Smooth muscle cell (in vitro differentiated cells): Measurements from ENCODE around the gene ADAMTSL2. TPM values are rescaled to one million over a fixed set of nuclear protein-coding genes. Genes with fewer than 3 reads are reported as not detected.

Source experiments
- DNase-seq: peaks from one replicate; lab custom pipeline; 2025; ENCODE audit not compliant: unreplicated experiment; lab: John Stamatoyannopoulos, UW
- H2AFZ ChIP-seq: fragments of 200-600 bp; sonication (generic); 2 replicates; pipeline ENCODE4 v1.6.0; 2016; ENCODE audit warnings: antibody characterized with exemption, low read depth, mild to moderate bottlenecking
- H3F3A ChIP-seq: fragments of 200-600 bp; sonication (generic); 2 replicates; pipeline ENCODE4 v1.6.0; 2017; ENCODE audit warnings: antibody characterized with exemption, low read depth
- H3K27ac ChIP-seq: fragments of 200-600 bp; sonication (generic); 2 replicates; pipeline ENCODE4 v1.5.1; 2016; ENCODE audit warnings: low read depth, mild to moderate bottlenecking
- H3K27me3 ChIP-seq: fragments of 200-600 bp; sonication (generic); 2 replicates; pipeline ENCODE4 v1.6.1; 2016; ENCODE audit warnings: low read depth, mild to moderate bottlenecking
- H3K36me3 ChIP-seq: fragments of 200-600 bp; sonication (generic); 2 replicates; pipeline ENCODE4 v1.5.1; 2016; ENCODE audit warnings: low read depth
- H3K4me1 ChIP-seq: fragments of 200-600 bp; sonication (generic); 2 replicates; pipeline ENCODE4 v1.5.1; 2016; ENCODE audit warnings: low read depth
- H3K4me2 ChIP-seq: fragments of 200-600 bp; sonication (generic); 2 replicates; pipeline ENCODE4 v1.6.0; 2016; ENCODE audit warnings: mild to moderate bottlenecking
- H3K4me3 ChIP-seq: fragments of 200-600 bp; sonication (generic); 2 replicates; pipeline ENCODE4 v1.5.1; 2016; ENCODE audit warnings: mild to moderate bottlenecking
- H3K79me2 ChIP-seq: fragments of 200-600 bp; sonication (generic); 2 replicates; pipeline ENCODE4 v1.6.0; 2016; ENCODE audit warnings: low read depth, mild to moderate bottlenecking
- H3K9ac ChIP-seq: fragments of 200-600 bp; sonication (generic); 2 replicates; pipeline ENCODE4 v1.6.0; 2016; ENCODE audit warnings: low read depth
- H3K9me3 ChIP-seq: fragments of 200-600 bp; sonication (generic); replicated peaks from 2 replicates; pipeline ENCODE4 v1.5.1; 2016; ENCODE audit warnings: low read depth
- H4K20me1 ChIP-seq: fragments of 200-600 bp; sonication (generic); 2 replicates; pipeline ENCODE4 v1.6.0; 2016; ENCODE audit warnings: low read depth
- CTCF ChIP-seq: fragments of 200-600 bp; sonication (generic); IDR thresholded peaks from 2 replicates; pipeline ENCODE4 v1.5.1; 2017; ENCODE audit warnings: borderline replicate concordance, mild to moderate bottlenecking, antibody characterized with exemption; ENCODE audit not compliant: insufficient read depth, poor library complexity, severe bottlenecking
- WGBS: methylation state at CpG from one replicate; pipeline ENCODE4 v1.1.7; 2016; ENCODE audit warnings: low lambda C conversion rate; 5-methylcytosine and 5-hydroxymethylcytosine counted together
- polyA plus RNA-seq: library from polyadenylated mRNA; unstranded; fragments of >200 nt; fragmentation: Nextera tagmentation; extraction: Ambion mirVana; gene quantifications from 2 replicates; pipeline ENCODE4 v1.2.1, GENCODE V29; 2016
- total RNA-seq: library from RNA; depleted of rRNA; stranded (reverse); fragments of >200 nt; gene quantifications from 2 replicates; pipeline ENCODE4 v1.2.3, GENCODE V29; 2014

ADAMTSL2 gene
- total and polyA plus RNA-seq, 2 experiments from 2014 or later, result 8.1 to 10.5 TPM

DNA sequence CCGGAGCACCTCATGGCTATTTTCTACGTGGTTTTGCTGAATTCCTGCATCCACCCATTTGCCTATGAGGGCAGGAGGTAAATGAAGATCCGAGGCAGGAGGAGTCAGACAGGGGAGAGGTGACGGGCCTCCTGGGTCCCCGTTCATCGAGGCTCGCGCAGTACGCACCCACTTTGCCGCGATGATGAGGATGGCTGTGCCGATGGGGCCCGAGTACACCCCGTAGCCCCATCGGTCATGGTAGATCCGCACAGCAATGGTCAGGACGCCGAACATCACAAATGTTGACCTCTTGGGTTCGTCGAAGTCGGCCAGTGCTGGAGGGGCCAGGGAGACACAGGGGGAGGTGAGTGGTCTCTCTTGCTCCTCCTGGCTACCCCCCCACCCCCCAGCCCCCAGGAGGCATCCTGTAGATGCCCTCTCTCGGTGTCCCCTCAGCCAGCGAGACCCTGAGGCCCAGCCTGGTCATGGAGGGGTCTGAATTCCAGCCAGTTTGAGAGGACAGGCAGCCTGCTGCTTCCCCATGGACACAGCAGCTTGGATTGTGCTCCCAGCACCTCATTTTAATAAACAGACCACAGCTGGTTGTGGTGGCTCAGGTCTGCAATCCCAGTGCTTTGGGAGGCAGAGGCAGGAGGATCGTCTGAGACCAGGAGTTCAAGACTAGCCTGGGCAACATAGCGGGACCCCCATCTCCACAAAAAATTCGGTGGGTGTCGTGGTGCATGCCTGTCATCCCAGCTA is 15.6 kb upstream of the ADAMTSL2 start:
- Histone ChIP-seq H3K27me3 (no peaks in the 10 kb centered on the region), H3K4me2 (no peak overlapping the region), H2AFZ (no peak overlapping the region), H4K20me1 (no peaks in the 10 kb centered on the region), H3K27ac (no peak overlapping the region), H3F3A (no peaks in the 10 kb centered on the region), H3K4me3 (no peak overlapping the region), H3K36me3 (no peaks in the 10 kb centered on the region), H3K79me2 (no peaks in the 10 kb centered on the region), H3K4me1 (no peaks in the 10 kb centered on the region), H3K9ac (no peak overlapping the region), H3K9me3 (no peaks in the 10 kb centered on the region)
- TF ChIP-seq CTCF, result no peak
- 93% methylated on average over 27 of the region's 27 CpGs for WGBS
- no peak for DNase-seq

GRCh38 chr9:133519693-133520092 is 14.8 kb upstream of the ADAMTSL2 start:
- no peaks in the 10 kb centered on the region for H4K20me1 ChIP-seq
- no peak for DNase-seq

GRCh38 chr9:133520121-133520835 is 14.2 kb upstream of the ADAMTSL2 start:
- Histone ChIP-seq H3K27me3 (no peaks in the 10 kb centered on the region), H2AFZ (no peak overlapping the region), H3K4me3 (no peak overlapping the region), H3K4me1 (no peaks in the 10 kb centered on the region), H3K4me2 (no peak overlapping the region), H3K9ac (no peak overlapping the region), H3K27ac (no peak overlapping the region), H3F3A (no peaks in the 10 kb centered on the region), H3K36me3 (no peaks in the 10 kb centered on the region), H3K79me2 (no peaks in the 10 kb centered on the region), H4K20me1 (no peaks in the 10 kb centered on the region), H3K9me3 (no peaks in the 10 kb centered on the region)
- no peak for DNase-seq
- TF ChIP-seq CTCF, result no peak
- 90% methylated on average over 24 of the region's 24 CpGs for WGBS

More at GRCh38 chr9:133519693-133520092, 14.8 kb upstream of the ADAMTSL2 start:
- 59% methylated on average over 7 of the region's 7 CpGs for WGBS
- no peaks in the 10 kb centered on the region for H3K9me3 ChIP-seq
- H3K79me2 ChIP-seq, result no peaks in the 10 kb centered on the region
- no peaks in the 10 kb centered on the region for H3K27me3 ChIP-seq
- H2AFZ ChIP-seq, result no peak overlapping the region
- no peaks in the 10 kb centered on the region for H3K36me3 ChIP-seq
- no peak overlapping the region for H3K27ac ChIP-seq
- no peak for TF ChIP-seq CTCF
- H3F3A ChIP-seq, result no peaks in the 10 kb centered on the region
- no peak overlapping the region for H3K9ac ChIP-seq
- no peaks in the 10 kb centered on the region for H3K4me1 ChIP-seq
- H3K4me3 ChIP-seq, result no peak overlapping the region
- H3K4me2 ChIP-seq, result no peak overlapping the region
